ENCODE results near the gene ZIM2.

ZIM2 gene

DNA sequence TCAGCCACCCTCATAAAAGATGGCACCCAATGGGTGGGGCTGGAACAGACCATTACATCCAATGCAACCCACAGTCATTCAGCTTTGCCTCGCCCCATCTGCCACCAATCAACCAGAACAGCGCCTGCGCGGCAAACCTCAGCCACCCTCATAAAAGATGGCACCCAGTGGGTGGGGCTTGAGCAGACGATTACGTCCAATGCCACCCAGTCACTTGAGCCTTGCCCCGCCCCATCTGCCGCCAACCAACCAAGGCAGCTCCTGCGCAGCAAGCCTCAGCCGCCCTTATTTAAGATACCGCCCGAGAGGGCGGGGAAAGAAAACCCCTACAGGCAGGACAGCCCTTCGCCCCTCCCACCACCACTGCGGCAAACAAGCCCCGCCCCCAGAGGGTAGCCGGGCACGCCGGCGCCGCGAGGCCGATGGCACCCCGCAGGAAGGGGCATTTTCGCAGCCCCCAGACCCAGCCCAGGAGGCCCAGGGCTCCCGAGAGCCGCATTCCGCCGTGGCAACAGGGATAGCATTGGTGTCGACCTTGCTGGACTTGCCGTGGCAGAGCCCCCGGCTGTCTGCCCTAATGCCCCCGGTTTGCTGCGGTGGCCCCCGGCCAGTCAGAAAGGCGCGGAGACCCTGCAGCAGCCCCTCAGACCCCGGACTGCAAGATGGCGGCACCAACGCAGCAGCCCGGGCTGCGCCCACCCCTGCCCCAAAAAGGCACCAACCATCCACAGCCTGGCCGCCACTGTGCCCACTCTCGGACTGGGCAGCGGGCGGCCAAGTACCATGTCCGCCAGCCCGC lies 675 bp downstream of the ZIM2 start:
- DNase-seq (ENCODE audit: low read depth) = no peak
- TF ChIP-seq, protein P1, sequence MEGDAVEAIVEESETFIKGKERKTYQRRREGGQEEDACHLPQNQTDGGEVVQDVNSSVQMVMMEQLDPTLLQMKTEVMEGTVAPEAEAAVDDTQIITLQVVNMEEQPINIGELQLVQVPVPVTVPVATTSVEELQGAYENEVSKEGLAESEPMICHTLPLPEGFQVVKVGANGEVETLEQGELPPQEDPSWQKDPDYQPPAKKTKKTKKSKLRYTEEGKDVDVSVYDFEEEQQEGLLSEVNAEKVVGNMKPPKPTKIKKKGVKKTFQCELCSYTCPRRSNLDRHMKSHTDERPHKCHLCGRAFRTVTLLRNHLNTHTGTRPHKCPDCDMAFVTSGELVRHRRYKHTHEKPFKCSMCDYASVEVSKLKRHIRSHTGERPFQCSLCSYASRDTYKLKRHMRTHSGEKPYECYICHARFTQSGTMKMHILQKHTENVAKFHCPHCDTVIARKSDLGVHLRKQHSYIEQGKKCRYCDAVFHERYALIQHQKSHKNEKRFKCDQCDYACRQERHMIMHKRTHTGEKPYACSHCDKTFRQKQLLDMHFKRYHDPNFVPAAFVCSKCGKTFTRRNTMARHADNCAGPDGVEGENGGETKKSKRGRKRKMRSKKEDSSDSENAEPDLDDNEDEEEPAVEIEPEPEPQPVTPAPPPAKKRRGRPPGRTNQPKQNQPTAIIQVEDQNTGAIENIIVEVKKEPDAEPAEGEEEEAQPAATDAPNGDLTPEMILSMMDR (IDR thresholded peaks at IDR 0.05; ENCODE audit: control insufficient read depth, insufficient read depth, low read depth, low read length, missing control alignments) = no peak
- no peak overlapping the region for H3K4me3 ChIP-seq (ENCODE audit: control insufficient read depth, low read depth, low read length)

DNA sequence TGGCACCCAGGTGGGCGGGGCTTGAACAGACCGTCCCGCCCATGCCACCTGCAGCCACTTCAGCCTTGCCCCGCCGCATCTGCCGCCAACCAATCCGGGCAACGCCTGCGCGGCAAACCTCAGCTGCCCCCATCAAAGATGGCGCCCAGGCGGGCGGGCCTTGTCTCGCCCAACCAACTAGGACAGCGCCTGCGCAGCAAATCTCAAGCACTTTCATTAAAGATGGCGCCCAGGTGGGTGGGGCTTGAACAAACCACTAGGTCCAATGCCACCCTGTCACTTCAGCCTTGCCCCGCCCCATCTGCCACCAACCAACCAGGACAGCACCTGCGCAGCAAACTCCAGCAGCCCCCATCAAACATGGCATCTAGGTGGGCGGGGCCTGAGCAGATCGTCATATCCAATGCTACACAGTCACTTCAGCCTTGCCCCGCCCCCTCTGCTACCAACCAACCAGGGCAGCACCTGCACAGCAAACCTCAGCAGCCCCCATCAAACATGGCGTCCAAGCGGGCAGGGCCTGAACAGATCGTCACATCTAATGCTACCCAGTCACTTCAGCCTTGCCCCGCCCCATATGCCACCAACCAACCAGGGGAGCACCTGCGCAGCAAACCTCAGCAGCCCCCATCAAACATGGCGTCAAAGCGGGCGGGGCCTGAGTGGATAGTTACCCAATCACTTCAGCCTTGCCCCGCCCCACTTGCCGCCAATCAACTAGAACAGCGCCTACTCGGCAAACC lies 1.4 kb downstream of the ZIM2 start:
- TF ChIP-seq, protein P1 (IDR thresholded peaks at IDR 0.05; ENCODE audit: control insufficient read depth, insufficient read depth, low read depth, low read length, missing control alignments) = no peak
- DNase-seq (ENCODE audit: low read depth) = no peak

DNA sequence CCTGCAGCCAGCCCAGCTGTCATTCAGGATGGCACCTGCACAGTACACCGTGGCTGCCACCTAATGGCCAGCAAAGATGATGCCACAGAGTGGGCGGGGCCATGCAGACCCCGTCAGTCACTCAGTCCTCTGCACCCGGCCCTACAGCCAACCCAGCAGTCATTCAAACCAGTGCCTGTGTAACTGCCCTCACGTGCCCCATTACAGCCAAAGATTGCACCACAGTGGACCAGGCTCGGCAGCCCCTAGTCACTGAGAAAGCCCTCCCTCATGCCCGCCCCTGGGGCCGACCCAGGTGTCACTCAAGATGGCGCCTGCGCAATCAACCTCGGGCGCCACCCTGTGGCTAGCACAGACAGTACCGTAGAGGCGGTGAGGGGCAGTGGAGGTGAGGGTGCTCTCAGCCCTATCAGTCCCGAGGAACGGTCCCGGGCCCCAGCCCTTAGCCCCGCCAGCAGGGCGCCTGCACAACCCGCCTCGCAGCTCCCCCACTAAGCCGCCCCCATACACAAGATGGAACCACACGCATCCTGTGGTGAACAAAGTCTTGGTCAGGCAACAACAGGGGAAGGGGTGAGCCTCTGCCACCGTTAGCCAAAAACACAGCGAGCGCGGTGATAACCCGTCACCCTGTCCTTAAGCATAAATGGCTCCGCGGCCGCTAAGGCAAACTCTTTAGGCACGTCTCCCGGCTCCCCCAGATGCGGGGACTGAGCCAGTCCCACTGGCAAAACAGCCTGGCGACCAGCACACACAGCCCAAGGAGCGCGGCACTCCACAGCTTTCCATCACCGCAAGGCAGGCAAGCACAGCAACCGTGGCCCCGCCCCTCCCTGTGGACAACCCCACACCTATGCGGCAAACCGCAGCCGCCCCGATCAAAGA lies 2.3 kb downstream of the ZIM2 start:
- no peak for DNase-seq (ENCODE audit: low read depth)
- no peak overlapping the region for H3K4me3 ChIP-seq (ENCODE audit: control insufficient read depth, low read depth, low read length)
- TF ChIP-seq, protein P1 (IDR thresholded peaks at IDR 0.05; ENCODE audit: control insufficient read depth, insufficient read depth, low read depth, low read length, missing control alignments) = no peak

More for the DNA sequence above, 1.4 kb downstream of the ZIM2 start:
- no peak overlapping the region for H3K4me3 ChIP-seq (ENCODE audit: control insufficient read depth, low read depth, low read length)

DNA sequence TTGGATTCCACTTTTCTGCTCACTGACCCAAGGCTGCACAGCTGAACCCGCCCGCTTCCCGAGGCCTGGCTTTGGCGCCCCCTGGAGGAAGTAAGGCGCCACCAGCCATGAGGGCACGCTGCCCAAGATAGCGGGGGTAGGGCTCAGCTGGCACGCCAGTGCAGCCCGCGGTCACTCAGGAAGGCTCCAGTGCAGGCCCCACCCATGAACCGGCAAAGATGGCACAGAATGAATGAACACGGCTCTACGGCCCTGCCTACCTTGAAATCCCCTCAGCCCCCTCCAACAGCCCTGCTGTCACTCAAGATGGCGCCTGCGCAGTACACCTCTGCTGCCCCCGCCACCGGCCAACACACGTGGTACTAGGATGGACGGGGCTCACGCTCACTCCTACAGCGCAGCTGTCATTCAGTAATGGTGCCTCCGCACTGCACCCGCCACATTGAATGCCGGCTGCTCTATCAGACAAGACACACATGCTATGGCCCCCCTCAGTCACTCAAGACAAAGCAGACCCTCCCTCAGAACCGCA lies 3.0 kb downstream of the ZIM2 start:
- DNase-seq (ENCODE audit: low read depth) = no peak

DNA sequence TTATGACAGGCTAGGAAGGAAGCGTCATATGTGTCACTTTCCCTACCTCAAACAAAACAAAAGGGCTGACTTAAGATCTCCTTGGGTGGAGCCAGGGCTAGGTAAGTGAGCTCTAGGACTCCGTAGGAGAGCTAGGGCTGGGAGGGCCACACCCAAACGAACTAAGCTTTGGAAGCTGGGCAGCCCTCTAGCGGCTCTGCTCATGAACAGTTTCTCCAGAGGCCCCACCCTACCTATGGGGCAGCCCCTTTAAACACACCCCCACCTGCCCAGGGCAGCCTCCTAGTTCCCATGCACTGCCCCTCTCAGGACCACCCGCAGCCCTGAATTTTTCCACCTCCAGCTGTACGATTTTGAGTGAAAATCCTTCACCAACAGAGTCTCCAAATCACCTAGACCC lies 3.5 kb downstream of the ZIM2 start:
- H3K4me3 ChIP-seq (ENCODE audit: control insufficient read depth, low read depth, low read length) = no peak overlapping the region
- no peak for DNase-seq (ENCODE audit: low read depth)
- TF ChIP-seq, protein P1 (IDR thresholded peaks at IDR 0.05; ENCODE audit: control insufficient read depth, insufficient read depth, low read depth, low read length, missing control alignments) = no peak

More for the DNA sequence above, 3.0 kb downstream of the ZIM2 start:
- no peak overlapping the region for H3K4me3 ChIP-seq (ENCODE audit: control insufficient read depth, low read depth, low read length)
- TF ChIP-seq, protein P1 (IDR thresholded peaks at IDR 0.05; ENCODE audit: control insufficient read depth, insufficient read depth, low read depth, low read length, missing control alignments) = no peak

DNA sequence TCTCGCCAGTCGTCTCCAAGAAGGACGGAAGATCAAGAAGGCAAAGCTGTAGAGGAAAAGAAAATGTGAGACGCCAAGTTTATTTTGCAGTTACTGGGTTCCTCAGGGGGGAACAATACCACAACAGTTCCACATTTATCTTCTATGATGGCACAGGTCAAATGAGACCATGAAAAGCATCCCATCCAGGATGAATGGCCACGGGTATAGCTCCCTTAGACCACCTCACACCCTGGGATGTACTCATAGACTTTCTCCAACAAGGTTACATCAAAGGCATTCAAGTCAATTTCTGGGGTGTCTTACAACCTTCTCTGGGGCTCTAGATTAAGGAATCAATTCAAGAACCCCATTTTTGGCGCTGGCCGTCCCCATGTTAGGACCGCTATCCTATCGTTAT lies 4.5 kb downstream of the ZIM2 start:
- no peak overlapping the region for H3K4me3 ChIP-seq (ENCODE audit: control insufficient read depth, low read depth, low read length)
- no peak for DNase-seq (ENCODE audit: low read depth)
- TF ChIP-seq, protein P1 (IDR thresholded peaks at IDR 0.05; ENCODE audit: control insufficient read depth, insufficient read depth, low read depth, low read length, missing control alignments) = no peak
